ENCODE results near the gene MAGEL2.

DNA sequence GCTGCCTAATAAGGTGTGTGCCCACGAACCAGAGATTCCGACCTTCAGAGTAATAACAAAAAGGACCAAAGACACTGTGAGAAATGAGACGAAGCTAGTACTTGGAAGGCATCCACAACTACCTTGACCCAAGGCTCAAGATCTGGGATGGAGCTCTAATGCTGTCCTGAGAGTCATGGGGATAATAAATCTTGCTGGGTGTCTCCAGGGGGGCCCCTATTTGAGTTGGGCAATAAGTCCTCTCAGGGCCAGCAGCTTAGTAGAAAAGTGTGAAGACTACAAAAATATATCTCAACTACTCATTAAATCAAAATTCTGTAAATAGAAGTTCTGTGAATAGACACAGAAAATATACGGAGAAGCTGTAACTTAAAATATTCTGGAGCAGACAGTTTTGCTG is 42.3 kb upstream of the MAGEL2 start:
- no peak for TF ChIP-seq CTCF (IDR thresholded peaks at IDR 0.05 in 8 of 11, conservative IDR thresholded peaks at IDR 0.05 in 3 of 11)
- no peak for TF ChIP-seq POLR2AphosphoS5 (IDR thresholded peaks at IDR 0.05)
- TF ChIP-seq POLR2A (IDR thresholded peaks at IDR 0.05): no peak

All from spleen (tissue), 7 donors.